Measurements from ENCODE around the gene CACNA2D4. TPM values are rescaled to one million over a fixed set of nuclear protein-coding genes. Genes with fewer than 3 reads are reported as not detected.

CACNA2D4 gene
- total RNA-seq, 1 experiment from 2014 or later: not detected

DNA sequence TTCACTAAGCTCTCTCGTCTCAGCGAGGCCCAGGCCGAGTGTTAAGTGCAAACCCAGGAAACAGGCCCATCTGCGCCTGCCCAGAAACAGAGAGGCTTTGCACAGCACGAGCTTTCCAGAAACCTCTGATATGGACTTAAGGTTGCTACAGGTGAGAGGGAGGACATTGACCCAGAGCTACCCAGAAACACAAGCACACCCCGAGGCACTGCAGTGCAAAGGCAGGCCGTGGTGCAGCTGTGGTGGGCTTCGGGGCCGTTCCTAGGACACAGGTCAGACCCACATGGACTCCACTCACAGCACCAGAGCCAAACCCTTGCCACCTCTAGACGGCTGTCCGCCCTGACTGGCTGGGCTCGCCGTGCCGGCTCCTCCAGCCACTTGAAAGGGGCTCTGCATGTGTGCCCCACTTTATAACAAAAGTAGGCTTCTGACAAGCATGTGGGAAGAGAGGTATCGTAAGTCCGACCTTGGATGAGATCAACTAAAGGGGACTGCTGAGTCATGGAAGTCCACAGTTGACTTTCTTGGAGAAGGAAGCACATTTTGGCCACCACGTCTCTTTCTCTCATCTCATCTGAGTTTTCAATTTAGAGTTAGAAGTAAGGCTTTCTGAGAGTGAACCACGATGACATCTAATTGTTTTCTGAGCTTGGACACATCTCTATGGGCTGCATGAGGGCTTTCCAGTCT lies 38.2 kb downstream of the CACNA2D4 start:
- in situ Hi-C loops (cut with HindIII; ENCODE audit: low pct_unique_long_range_greater_than_20kb, low sequenced_read_pairs): no loop called here
- DNase-seq (ENCODE audit: low read depth): no peak

DNA sequence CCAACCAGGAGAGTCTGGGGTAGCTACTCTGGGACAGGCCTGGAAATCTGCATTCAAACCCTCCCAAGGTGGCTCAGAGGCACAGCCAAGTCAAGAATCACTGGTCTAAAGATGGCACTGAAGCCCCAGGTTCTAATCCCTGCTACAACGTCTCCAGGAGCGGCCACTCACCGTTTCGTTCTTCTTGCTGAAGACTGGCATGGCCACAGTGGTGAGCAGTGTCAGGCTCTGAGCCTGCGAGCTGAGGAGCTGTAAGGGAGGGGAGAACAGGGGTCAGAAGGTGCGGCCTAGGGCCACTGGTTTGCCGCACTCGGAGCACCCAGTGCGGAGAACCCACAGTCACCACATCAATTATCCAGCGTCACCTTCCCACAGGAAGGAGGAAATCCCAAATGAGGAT lies 38.8 kb downstream of the CACNA2D4 start:
- DNase-seq (ENCODE audit: low read depth): no peak
- in situ Hi-C loops (cut with HindIII; ENCODE audit: low pct_unique_long_range_greater_than_20kb, low sequenced_read_pairs): no loop called here

DNA sequence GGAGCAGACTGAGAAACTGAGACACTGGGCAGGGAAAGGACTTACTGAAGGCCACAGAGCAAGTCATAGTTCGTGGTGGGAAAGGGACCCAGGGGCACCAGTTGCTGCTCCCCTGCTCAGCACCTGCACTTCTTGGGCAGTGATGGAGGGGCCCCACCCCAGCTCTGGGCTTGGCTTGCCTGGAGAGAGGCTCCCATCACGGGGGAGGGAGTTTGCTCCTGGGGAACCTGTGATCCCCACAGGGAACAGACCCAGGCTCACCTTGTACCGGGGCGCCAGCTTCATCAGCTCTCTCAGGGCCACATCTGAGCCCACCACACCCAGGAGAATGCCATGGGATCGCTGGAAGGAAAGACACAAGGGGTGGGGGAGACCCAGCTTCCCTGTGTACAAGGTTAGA lies 39.8 kb downstream of the CACNA2D4 start:
- DNase-seq (ENCODE audit: low read depth): no peak
- in situ Hi-C loops (cut with HindIII; ENCODE audit: low pct_unique_long_range_greater_than_20kb, low sequenced_read_pairs): no loop called here

DNA sequence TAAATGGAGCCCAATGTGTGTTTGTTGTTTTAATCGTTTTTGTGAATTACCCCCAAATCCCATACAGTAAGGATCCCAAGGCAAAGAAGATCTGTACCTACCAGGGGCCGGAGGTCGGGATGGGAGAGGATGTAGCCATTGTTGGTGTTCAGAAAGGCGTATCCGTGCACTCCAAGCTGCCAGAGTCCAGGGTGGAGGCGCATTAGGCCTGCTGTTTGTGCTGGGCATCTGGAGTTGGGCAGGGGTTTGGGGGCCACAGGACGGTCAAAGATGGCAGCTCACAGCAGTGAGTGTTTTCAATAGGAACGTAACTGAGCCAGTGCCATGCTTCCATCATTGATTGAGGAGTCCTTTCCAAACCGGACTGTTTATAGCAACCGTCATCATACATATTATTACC lies 40.2 kb downstream of the CACNA2D4 start:
- in situ Hi-C loops (cut with HindIII; ENCODE audit: low pct_unique_long_range_greater_than_20kb, low sequenced_read_pairs): no loop called here

DNA sequence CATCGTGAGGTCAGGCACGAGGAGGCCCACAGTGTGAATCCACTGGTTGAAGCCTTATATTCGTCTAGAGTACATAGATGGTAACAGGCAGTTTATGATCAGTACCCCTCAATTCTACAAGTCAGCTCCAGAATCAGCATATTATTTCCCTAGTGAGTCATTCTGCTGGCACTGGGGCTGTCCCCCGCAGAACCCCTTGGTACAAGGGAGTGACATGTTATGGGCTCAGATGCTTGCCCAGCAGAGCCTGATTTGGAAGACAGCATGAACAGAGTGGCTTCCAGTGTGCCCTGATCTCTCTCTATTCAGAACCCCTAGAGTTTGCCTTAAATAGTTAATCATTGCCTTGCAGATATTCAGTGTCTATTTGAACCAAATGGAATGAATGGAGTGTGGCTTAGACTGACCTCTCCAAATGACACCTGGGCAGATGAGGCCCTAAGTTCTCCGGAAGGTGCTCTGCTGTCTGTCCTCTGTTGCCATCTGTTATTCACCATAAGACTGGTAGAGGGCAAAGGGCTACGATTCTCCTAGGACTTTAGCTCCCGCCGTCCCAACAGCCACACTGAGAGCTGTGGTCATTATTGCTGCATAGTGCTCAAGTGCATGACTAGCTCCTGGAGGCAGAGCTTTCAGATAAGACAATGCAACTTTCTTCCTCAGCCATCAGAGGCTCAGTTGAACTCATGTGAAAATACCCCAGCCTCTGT lies 41.1 kb downstream of the CACNA2D4 start:
- no peak for DNase-seq (ENCODE audit: low read depth)
- in situ Hi-C loops (cut with HindIII; ENCODE audit: low pct_unique_long_range_greater_than_20kb, low sequenced_read_pairs): no loop called here

More for the DNA sequence above, 40.2 kb downstream of the CACNA2D4 start:
- DNase-seq (ENCODE audit: low read depth): no peak

DNA sequence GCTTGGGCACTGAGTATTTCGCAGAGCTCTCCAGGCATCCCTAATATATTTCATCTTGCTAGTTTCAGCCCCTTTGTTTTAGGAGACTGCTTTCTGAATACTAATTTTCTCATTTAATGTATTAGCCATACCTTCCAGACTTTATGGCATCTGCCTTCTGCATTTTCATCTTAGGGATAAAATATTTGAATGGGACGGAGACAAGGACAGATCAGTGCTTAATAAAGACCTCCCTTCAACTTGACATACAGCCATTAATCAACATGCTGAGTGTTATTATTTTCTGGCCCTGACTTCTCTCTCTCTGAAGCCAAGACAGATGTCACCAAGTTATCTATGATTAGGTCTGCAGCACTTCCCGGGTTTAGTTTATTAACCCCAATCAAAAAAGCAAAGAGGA lies 42.4 kb downstream of the CACNA2D4 start:
- in situ Hi-C loops (cut with HindIII; ENCODE audit: low pct_unique_long_range_greater_than_20kb, low sequenced_read_pairs): no loop called here

DNA sequence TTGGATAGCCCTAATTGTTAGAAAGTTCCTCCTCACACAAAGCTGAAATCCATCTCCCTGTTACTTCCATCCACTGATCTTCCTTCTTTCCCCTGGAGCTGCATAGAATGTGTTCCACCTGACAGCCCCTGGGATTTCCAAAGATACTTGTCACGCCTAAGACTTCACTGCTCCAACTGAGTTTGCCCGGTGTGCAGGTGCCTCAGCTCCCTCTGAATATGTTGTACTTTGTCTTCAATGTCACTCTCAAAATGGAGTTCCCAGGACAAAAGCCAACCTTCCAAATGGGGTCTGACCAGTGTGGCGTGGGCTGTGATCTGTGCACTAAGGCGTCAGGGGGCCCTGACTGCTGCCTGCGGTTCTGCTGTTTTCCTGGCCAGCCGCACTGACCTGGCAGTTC lies 42.8 kb downstream of the CACNA2D4 start:
- in situ Hi-C loops (cut with HindIII; ENCODE audit: low pct_unique_long_range_greater_than_20kb, low sequenced_read_pairs): no loop called here
- no peak for DNase-seq (ENCODE audit: low read depth)

More for the DNA sequence above, 42.4 kb downstream of the CACNA2D4 start:
- no peak for DNase-seq (ENCODE audit: low read depth)

DNA sequence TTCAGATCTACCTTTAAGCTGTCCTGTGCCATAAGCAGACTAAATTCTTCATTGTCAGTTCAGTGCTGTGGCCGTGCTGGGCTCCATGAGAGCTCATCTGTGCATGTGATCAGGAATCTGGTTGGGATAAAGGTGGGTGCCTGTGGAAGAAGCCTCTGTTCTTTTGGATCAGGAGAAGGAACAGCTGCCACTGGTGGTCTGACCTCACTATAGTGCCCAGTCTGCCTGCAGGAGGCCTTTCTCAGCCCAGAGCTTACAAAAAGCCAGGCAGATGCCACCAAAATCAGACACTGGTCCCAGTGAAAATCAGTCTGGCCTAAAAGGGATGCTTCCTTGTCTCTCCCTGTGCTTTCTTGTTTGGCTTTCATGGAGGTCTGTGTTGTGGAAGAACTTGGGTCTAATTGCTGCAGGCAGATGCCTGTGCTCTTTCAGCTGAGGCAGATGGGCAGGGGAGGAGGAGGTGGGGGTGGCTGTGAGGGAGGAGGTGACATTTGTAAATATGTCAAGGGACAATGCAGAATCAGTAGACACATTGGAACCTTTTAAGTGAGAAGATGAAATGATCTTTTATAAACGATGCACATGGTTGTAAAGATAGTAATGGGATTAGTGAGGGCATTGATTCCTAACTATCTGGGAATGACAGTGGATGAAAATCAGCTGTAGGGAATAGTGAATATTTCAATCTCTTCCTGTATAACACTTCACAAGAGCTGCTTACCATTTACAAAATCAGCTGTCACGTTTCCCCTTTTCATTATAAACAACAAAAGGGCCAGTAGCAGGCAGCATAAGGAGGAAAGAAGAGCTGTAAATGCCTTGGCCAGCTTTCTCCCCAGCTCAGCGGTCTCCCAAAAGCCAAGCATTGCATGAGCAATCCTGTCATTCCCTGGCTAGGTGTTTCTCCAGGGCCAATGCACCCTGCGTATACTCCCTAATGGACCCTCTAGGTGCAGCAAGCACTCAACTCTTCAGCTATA lies 44.6 kb downstream of the CACNA2D4 start:
- DNase-seq (ENCODE audit: low read depth): no peak

DNA sequence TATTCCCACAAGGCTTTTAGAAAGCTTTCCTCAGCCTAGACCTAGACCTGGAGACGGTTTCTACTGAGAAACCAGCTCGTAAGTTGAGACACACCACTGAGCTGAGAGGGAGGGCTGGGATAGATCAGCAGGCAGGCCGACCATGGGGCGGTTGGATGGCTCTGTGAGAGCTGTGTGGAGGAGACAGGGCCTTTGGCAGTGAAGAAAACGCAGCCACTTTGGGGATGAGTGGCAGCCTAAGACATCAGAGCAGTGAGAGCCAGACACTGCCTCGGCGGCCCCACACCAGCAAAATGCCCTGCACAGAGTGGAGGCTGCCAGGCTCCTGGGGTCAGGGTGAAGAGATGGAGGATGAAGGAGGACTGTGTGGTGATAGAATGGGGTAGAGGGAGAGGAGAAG lies 46.0 kb downstream of the CACNA2D4 start:
- DNase-seq (ENCODE audit: low read depth): no peak
- in situ Hi-C loops (cut with HindIII; ENCODE audit: low pct_unique_long_range_greater_than_20kb, low sequenced_read_pairs): no loop called here

More for the DNA sequence above, 44.6 kb downstream of the CACNA2D4 start:
- in situ Hi-C loops (cut with HindIII; ENCODE audit: low pct_unique_long_range_greater_than_20kb, low sequenced_read_pairs): no loop called here

DNA sequence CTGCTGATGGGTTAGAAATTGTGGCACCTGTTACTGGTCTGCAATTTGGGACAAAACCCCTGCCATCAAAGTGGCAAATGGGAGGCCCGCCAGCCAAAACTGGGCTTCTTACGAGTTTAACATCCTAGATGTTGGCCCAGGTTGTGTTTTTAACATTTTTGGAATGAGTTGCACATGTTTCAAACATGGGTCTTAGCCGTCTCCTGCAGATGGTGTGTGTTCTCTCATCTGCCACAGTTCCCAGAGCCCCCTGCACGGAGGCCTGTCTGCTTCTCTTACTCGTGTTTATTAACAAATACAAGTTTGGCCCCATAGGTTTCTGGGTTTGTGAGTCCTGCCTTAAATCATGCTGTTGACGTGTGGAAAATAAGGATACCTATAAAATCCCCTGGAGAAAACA lies 46.5 kb downstream of the CACNA2D4 start:
- no peak for DNase-seq (ENCODE audit: low read depth)

DNA sequence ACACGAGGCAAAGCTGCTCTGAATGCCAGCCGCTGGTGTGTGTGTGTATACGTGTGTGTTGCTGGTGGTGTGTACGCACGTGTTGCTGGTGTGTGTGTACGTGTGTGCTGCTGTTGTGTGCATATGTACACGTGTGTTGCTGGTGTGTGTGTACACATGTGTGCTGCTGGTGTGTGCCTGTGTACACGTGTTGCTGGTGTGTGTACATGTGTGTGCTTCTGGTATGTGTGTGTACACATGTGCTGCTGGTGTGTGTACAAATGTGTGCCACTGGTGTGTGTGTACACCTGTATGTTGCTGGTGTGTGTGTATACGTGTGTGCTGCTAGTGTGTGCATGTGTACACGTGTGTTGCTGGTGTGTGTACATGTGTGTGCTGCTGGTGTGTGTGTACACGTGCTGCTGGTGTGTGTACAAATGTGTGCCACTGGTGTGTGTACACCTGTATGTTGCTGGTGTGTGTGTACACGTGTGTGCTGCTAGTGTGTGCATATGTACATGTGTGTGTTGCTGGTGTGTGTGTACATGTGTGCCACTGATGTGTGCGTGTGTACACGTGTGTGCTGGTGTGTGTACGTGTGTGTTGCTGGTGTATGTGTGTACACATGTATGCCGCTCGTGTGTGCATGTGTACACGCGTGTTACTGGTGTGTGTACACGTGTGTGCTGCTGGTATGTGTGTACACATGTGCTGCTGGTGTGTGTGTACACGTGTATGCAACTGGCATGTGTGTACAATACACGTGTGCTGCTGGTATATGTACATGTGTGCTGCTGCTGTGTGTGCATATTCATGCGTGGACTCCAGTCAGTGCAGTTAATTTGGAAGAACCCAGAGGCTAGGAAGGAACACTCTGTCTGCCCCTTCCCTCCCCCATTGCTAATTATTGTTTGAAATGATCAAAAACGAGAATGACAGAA lies 47.2 kb downstream of the CACNA2D4 start:
- DNase-seq (ENCODE audit: low read depth): no peak
- in situ Hi-C loops (cut with HindIII; ENCODE audit: low pct_unique_long_range_greater_than_20kb, low sequenced_read_pairs): no loop called here

More for the DNA sequence above, 46.5 kb downstream of the CACNA2D4 start:
- in situ Hi-C loops (cut with HindIII; ENCODE audit: low pct_unique_long_range_greater_than_20kb, low sequenced_read_pairs): no loop called here

DNA sequence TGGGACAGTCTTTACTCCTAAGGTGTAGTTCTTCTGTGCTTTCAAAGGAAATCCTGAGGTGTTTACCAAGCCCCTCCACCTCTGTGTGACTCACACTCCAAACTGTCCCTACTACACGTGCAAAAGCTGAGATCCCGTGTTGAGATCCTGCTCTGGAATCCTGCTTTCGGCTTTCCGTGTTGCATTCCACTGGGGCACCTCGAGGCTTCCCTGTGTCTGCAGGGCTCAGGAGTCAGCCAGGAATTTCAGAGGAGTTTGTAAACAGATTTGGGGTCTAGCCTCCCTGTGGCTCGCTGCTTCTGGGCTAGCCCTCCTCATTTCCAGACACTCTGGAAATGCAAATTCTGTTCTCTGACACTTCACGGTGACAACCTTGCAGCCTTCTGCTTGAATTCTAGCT lies 48.4 kb downstream of the CACNA2D4 start:
- no peak for DNase-seq (ENCODE audit: low read depth)
- in situ Hi-C loops (cut with HindIII; ENCODE audit: low pct_unique_long_range_greater_than_20kb, low sequenced_read_pairs): no loop called here

DNA sequence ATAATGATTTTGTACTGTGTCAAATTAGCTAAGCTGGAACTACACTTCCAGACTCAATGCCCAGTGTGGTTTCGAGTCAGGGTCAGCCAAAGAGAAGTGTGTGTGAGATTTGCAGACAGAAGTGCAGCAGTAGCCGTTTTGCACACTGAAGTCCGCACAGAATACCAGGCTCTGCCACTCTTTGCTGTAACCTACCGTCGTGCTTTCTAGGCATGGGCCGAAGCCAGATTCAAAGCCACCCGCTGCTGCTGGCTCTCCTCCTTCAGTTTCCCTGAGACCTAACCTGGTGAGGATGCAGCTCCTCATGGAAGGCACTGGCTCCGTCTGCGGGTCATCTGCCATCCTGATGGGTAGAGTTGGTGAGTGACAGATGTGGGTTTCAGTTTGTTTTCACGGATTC lies 49.3 kb downstream of the CACNA2D4 start:
- in situ Hi-C loops (cut with HindIII; ENCODE audit: low pct_unique_long_range_greater_than_20kb, low sequenced_read_pairs): no loop called here

DNA sequence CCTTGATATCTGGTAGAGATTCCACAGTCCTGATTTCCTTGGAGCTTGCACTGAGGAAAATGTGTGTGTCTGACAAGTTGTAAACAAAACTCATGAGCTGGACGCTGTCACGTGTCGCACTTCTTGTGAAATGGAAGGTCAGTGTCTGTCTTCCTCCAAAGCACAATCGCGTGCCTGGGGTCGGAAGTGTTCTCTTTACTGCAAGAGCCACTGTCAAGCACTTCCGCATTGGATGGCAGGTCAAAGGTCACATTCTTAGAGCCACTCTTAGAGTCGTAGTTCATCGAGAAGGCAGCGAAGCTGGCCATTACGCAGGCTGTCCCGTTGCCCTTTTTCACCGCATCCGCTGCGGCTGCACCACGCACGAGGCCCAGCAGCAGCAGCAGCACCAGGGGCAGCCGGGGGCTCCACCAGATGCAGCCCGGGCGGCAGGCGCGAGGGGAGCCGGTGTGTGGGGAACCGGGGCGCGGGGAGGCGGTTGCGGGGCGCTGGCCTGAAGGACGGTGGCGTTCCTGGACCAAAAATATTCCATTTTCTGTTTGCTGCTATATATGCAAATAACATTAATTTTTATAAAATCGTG lies 53.1 kb downstream of the CACNA2D4 start:
- no peak for DNase-seq (ENCODE audit: low read depth)
- in situ Hi-C loops (cut with HindIII; ENCODE audit: low pct_unique_long_range_greater_than_20kb, low sequenced_read_pairs): no loop called here

More for the DNA sequence above, 49.3 kb downstream of the CACNA2D4 start:
- DNase-seq (ENCODE audit: low read depth): no peak

DNA sequence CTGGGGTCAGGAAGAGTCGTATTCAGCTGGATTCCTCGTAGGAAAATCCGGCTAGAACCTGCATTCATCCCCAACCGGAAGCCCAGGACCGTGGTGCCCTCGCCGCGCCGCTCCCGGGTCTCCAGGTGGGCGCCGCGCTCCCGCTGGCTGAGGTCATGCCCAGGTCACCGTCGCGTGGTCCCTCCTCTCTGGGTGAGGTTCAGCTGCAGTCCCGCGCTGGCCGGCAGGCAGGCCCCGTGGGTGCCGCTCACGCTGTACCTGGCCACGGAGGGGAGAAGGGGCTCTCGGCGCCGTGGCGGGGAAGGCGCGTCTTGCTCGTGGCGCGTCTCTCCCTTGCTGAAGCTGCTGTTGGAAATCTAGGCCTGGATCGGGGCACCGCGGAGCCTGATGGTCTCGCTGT lies 53.6 kb downstream of the CACNA2D4 start:
- no peak for DNase-seq (ENCODE audit: low read depth)
- in situ Hi-C loops (cut with HindIII; ENCODE audit: low pct_unique_long_range_greater_than_20kb, low sequenced_read_pairs): no loop called here

DNA sequence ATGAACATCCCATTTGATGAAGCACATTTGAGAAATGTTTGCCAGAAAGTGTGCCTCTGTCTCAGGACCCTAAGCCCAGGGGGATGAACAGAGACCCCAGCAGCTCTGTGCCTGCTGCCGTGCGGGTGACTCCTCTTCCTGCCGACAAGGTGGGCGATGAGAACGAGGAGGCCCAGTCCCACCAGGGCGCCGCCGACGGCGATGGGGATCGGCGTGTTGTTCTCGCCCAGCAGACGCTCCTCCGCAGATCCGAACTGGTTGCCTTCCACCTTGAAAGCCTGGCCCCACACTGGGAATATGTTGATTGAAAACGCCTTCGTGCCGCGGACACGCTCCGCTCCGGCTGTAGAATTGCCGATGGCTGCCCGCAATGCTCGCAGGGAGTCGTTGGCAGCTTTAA lies 54.0 kb downstream of the CACNA2D4 start:
- DNase-seq (ENCODE audit: low read depth): no peak
- in situ Hi-C loops (cut with HindIII; ENCODE audit: low pct_unique_long_range_greater_than_20kb, low sequenced_read_pairs): no loop called here

DNA sequence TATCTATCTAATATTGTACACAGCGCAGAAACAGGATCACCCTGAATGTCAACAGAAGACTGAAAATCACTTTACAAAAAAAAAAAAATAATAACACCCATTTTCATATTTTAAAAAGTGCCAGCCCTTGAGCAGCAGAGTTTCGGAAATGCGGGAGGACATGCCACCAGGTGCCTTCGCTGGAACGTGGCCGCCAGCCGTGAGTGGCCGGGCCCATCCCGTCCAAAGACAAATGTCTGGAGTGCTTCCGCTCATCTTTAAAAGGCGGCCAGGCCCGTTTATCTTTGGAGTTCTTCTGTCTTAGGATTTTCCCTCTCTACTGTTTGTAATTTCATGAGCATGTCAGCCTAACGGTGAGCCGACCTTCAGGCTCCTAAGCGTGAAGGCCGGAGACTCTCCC lies 54.6 kb downstream of the CACNA2D4 start:
- in situ Hi-C loops (cut with HindIII; ENCODE audit: low pct_unique_long_range_greater_than_20kb, low sequenced_read_pairs): no loop called here
- DNase-seq (ENCODE audit: low read depth): no peak

Measured in Caki2 (cell line).